GM21390 (cell line): ENCODE results near the gene CLIC4.

Experiments used
- ATAC-seq: cut with Tn5 transposase; IDR thresholded peaks from one replicate; pipeline ENCODE4 v1.9.1; 2021; ENCODE audit not compliant: unreplicated experiment

The CLIC4 gene

GRCh38 chr1:24853649-24854048, 108.4 kb downstream of the CLIC4 start:
- ATAC-seq: no peak

- no peak for ATAC-seq
These were observed 110.2 kb downstream of the CLIC4 start for GRCh38 chr1:24855474-24855873.

GRCh38 chr1:24856787-24857506, 111.7 kb downstream of the CLIC4 start:
- ATAC-seq: no peak

GRCh38 chr1:24857507-24858133, 112.4 kb downstream of the CLIC4 start:
- no peak for ATAC-seq

- no peak for ATAC-seq
These were observed 113.0 kb downstream of the CLIC4 start for GRCh38 chr1:24858277-24858676.

- ATAC-seq: no peak
These were observed 114.1 kb downstream of the CLIC4 start for GRCh38 chr1:24859063-24860010.

GRCh38 chr1:24860841-24861240, 115.6 kb downstream of the CLIC4 start:
- ATAC-seq: no peak

GRCh38 chr1:24861821-24862727, 116.8 kb downstream of the CLIC4 start:
- no peak for ATAC-seq

- ATAC-seq: no peak
These were observed 117.7 kb downstream of the CLIC4 start for GRCh38 chr1:24862775-24863483.

- no peak for ATAC-seq
These were observed 119.1 kb downstream of the CLIC4 start for GRCh38 chr1:24864370-24864777.

- ATAC-seq: no peak
These were observed 119.9 kb downstream of the CLIC4 start for GRCh38 chr1:24865168-24865567.

- no peak for ATAC-seq
These were observed 120.3 kb downstream of the CLIC4 start for GRCh38 chr1:24865587-24865986.

GRCh38 chr1:24866211-24867083, 121.2 kb downstream of the CLIC4 start:
- ATAC-seq: no peak

GRCh38 chr1:24867084-24867870, 122.0 kb downstream of the CLIC4 start:
- no peak for ATAC-seq

GRCh38 chr1:24868016-24868875, 123.0 kb downstream of the CLIC4 start:
- no peak for ATAC-seq

- no peak for ATAC-seq
These were observed 125.4 kb downstream of the CLIC4 start for GRCh38 chr1:24870551-24871195.
